Subcutaneous abdominal adipose tissue (tissue), 5 donors: ENCODE results near the gene THTPA.

Experiments
- H3K27ac ChIP-seq: one replicate; pipeline ENCODE4 v1.7.0; 2013; ENCODE audit warnings: low read depth, mild to moderate bottlenecking, inconsistent platforms, low read length, moderate library complexity
- H3K27me3 ChIP-seq, 5 donors: one replicate each; pipeline ENCODE4 v1.7.0; 2013; ENCODE audit warnings: low read length in 5 of 5, inconsistent platforms in 1 of 5; ENCODE audit not compliant: control insufficient read depth in 5 of 5, insufficient read depth in 4 of 5
- H3K36me3 ChIP-seq, 5 donors: one replicate each; pipeline ENCODE4 v1.7.0; 2013; ENCODE audit warnings: low read length in 5 of 5; ENCODE audit not compliant: control insufficient read depth in 5 of 5, insufficient read depth in 5 of 5
- H3K4me1 ChIP-seq, 5 donors: one replicate each; pipeline ENCODE4 v1.7.0; 2013; ENCODE audit warnings: low read length in 5 of 5, mild to moderate bottlenecking in 3 of 5, moderate library complexity in 1 of 5; ENCODE audit not compliant: control insufficient read depth in 5 of 5, insufficient read depth in 5 of 5
- H3K4me3 ChIP-seq, 5 donors: one replicate each; pipeline ENCODE4 v1.7.0; 2013; ENCODE audit warnings: low read length in 5 of 5, low read depth in 1 of 5
- H3K9ac ChIP-seq, 5 donors: one replicate each; pipeline ENCODE4 v1.7.0; 2013; ENCODE audit warnings: low read length in 5 of 5, mild to moderate bottlenecking in 4 of 5, moderate library complexity in 3 of 5
- H3K9me3 ChIP-seq, 5 donors: one replicate each; pipeline ENCODE4 v1.7.0; 2013; ENCODE audit warnings: low read length in 5 of 5; ENCODE audit not compliant: control insufficient read depth in 5 of 5
- donor health status: healthy.
- donor health status: healthy.
- donor health status: healthy.
- donor health status: healthy.
- donor health status: healthy.

The THTPA gene, protein sequence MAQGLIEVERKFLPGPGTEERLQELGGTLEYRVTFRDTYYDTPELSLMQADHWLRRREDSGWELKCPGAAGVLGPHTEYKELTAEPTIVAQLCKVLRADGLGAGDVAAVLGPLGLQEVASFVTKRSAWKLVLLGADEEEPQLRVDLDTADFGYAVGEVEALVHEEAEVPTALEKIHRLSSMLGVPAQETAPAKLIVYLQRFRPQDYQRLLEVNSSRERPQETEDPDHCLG

GRCh38 chr14:23555882-23556699, at the start of gene THTPA:
THTPA (plus strand) TSS chr14:23556271; CDS start chr14:23556758, 487 bp downstream.
- Histone ChIP-seq H3K36me3 (peaks cover 0 to 27% (median 16%) of the 10 kb centered on the region in 5 donors), H3K27me3 (no peaks in the 10 kb centered on the region), H3K9ac (peak within 1 kb of the TSS; percentile 77 to 98 (median 93)), H3K9me3 (no peaks in the 10 kb centered on the region), H3K4me1 (peaks cover 5 to 39% (median 28%) of the 10 kb centered on the region in 5 donors), H3K27ac (peak within 1 kb of the TSS; percentile 87), H3K4me3 (peak within 1 kb of the TSS; percentile 87 to 97 (median 93))

DNA sequence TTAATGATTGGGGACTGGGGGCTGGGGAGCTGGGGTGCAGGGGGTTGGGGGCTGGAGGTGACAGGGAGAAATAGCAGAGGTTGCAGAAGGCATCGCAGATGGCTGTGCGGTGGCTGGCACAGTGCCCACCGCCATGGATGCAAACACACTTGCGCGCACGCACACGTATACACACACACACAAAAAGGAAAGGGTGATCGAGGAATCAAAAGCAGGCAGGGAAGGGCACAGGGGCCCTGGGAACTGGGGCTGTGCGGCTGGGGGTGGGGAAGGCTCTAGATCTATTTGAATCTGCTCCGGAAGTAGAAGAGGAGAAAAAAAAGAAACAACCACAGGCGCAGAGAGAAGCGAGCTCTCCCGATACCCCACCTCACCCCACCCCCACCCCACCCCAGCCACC, 43.9 kb upstream of the THTPA start:
- Histone ChIP-seq H3K27ac (no peak overlapping the region), H3K9ac (no peak overlapping the region), H3K4me3 (no peak overlapping the region), H3K4me1 (no peaks in the 10 kb centered on the region), H3K36me3 (peaks cover 0 to 11% (median 0%) of the 10 kb centered on the region in 5 donors), H3K27me3 (no peaks in the 10 kb centered on the region), H3K9me3 (no peaks in the 10 kb centered on the region)

DNA sequence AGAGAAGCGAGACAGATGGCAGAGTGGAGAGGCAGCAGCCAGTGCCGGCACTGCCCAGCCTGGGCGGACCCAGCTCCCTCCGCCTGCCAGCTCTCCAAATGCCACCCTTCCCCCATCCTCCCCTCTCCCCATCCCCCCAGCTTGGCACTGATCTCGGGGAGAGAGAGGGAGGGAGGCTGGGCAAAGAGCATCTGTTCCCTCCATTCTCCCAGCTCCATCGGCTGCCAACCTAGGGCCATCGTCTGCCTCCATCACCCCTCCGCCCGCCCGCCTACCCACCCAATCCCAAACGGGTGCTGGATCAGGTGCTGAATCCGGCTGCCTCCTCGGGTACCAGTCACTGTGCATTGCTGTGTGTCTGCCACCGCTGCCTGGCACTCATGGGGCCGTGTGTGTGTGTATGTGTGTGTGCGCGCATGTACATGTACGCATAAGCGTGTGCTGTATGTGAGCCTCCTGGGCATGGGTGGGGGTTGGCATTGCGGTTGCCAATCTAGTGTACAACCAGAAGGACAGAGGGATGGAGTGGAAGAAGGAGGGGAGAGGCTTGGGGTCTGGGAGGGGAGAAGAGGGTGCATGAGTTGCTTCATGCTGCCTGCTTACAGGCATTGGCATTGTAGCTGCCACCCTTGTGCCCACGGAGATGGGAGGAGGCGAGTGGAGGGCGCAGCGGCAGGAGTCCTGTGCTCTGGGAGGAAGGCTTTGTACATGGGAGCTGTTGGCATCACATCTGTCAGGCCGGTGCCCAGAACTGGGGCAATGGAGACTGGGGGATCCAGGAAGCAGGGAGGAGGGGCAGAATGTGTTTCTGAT, 42.9 kb upstream of the THTPA start:
- Histone ChIP-seq H3K4me1 (peaks cover 0 to 2% (median 0%) of the 10 kb centered on the region in 5 donors), H3K27ac (no peak overlapping the region), H3K4me3 (no peak overlapping the region), H3K27me3 (no peaks in the 10 kb centered on the region), H3K9ac (no peak overlapping the region), H3K36me3 (peaks cover 0 to 11% (median 0%) of the 10 kb centered on the region in 5 donors), H3K9me3 (no peaks in the 10 kb centered on the region)

DNA sequence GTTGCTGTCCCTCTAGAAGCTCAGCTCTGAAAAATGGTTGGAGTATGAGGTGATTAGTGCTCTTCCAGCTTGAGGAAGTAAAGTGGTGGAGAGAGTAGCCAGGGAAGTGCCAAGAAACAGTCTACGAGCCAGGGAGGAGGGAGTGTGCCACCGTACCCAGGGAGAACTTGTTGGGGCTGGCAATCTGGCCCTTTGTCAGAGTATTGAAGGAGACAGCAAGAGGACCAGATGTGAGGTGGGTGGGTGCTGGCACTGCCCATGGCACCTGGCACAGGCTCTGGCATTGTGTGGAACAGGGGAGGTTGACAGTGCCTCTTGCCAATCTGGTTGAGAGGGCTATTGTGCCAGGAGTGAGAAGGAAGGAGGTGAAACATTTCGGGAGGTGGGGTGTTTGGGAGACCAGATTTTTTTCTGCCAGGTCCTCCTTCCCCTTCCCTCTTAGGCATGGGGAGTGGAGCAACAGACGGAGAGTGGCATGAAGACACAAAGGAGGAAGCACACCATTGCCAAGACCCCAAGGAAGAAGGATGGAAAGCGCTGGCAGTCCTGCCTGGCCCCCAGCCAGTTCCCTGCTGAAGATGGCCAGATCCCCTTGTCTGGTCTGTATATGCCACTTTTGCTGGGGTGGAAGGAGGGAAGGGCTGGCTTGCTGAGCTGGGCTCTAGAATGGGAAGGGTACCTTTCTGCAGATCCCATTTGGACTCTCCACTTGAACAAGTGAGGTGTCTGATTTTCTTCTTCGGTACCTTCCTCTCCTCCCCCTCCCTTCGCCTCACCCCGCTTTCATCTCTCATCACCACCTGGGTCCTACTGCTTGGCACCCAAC, 42.0 kb upstream of the THTPA start:
- Histone ChIP-seq H3K4me3 (no peak overlapping the region), H3K36me3 (peaks cover 0 to 14% (median 0%) of the 10 kb centered on the region in 5 donors), H3K4me1 (peaks cover 0 to 9% (median 0%) of the 10 kb centered on the region in 5 donors), H3K27me3 (no peaks in the 10 kb centered on the region), H3K9me3 (no peaks in the 10 kb centered on the region), H3K9ac (no peak overlapping the region), H3K27ac (no peak overlapping the region)

DNA sequence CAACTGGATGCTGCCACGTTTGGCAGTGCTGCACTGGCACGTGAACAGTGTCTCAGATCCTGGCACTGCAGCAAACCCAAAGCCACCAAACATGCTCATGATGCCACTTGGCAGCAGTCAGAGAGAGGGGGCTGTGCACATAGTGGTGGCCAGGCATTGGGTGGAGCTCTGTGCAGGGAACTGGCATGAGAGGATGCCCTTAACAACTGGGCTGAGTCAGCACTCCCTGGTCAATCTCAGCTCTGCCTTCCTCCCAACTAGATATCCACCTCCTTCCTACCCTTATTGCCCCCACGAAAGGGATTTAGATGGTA, 41.5 kb upstream of the THTPA start:
- no peak overlapping the region for H3K9ac ChIP-seq
- peaks cover 0 to 9% (median 0%) of the 10 kb centered on the region in 5 donors for H3K4me1 ChIP-seq
- no peaks in the 10 kb centered on the region for H3K9me3 ChIP-seq
- H3K27me3 ChIP-seq, result no peaks in the 10 kb centered on the region
- peaks cover 0 to 14% (median 0%) of the 10 kb centered on the region in 5 donors for H3K36me3 ChIP-seq
- no peak overlapping the region for H3K27ac ChIP-seq
- no peak overlapping the region for H3K4me3 ChIP-seq

DNA sequence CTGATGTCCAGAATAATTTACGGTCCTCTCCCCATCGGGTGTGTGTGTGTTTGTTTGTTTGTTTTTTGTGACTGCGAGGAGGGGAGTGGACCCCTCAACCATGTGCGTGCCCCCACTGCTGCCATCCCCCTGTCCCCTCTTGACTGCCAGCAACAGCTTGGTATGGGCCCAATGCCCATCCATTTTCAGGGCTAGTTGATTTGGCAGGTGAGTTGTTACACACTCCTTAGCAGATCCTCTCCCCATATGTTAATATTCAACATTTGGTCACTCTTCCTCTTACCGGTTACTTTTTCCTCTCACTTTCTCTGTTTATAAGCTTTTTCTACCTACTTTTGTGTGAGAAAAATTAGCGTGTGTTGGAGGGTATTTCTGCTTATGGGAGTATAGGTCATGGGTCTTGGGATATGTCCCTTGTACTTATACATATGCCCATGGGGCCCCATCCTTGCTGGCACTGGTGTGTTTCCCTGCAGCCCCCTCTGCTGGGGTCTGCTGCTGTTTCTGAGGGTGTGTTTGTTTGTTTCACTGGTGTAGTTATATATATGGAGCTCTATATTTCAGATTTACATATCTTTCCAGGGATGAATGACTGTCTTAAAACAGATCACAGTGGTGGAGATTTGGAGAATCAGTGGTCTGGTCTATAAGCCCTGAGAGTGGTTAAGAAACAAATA, 38.3 kb upstream of the THTPA start:
- Histone ChIP-seq H3K4me3 (no peak overlapping the region), H3K36me3 (peaks cover 0 to 14% (median 0%) of the 10 kb centered on the region in 5 donors), H3K9me3 (no peaks in the 10 kb centered on the region), H3K9ac (no peak overlapping the region), H3K27ac (no peak overlapping the region), H3K4me1 (peaks cover 0 to 9% (median 0%) of the 10 kb centered on the region in 5 donors), H3K27me3 (no peaks in the 10 kb centered on the region)

DNA sequence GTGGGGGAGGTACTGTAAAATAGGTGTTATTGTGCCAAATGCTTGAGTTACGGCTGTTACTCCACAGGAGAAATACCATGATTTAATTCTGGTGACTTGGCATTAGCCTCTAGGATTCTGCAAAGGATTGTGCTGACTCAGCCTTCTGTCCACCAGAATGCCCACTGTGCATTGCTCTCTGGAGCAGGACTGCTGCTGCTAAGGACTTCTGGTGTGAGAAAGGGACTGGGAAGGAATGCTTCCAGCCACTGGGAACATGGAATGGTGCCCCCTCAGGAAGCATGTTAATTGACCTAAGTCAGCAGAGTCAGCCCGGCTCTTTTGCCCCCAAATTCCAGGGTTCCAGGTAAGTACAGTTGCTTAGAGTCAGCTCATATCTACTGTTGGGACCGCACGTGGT, 37.4 kb upstream of the THTPA start:
- H3K27me3 ChIP-seq, result no peaks in the 10 kb centered on the region
- H3K9ac ChIP-seq, result no peak overlapping the region
- no peaks in the 10 kb centered on the region for H3K9me3 ChIP-seq
- H3K36me3 ChIP-seq, result peaks cover 0 to 17% (median 0%) of the 10 kb centered on the region in 5 donors
- no peak overlapping the region for H3K27ac ChIP-seq
- H3K4me3 ChIP-seq, result no peak overlapping the region
- H3K4me1 ChIP-seq, result peaks cover 0 to 9% (median 0%) of the 10 kb centered on the region in 5 donors

GRCh38 chr14:23520899-23521533, 35.1 kb upstream of the THTPA start:
- Histone ChIP-seq H3K9me3 (no peaks in the 10 kb centered on the region), H3K9ac (no peak overlapping the region), H3K4me3 (no peak overlapping the region), H3K27me3 (no peaks in the 10 kb centered on the region), H3K27ac (no peak overlapping the region), H3K36me3 (peaks cover 0 to 16% (median 0%) of the 10 kb centered on the region in 5 donors), H3K4me1 (peaks cover 0 to 9% (median 0%) of the 10 kb centered on the region in 5 donors)
